WTC11 (cell line): Measurements from ENCODE around the gene COPA. TPM values are rescaled to one million over a fixed set of nuclear protein-coding genes. Genes with fewer than 3 reads are reported as not detected.

ENCODE experiments used
- ATAC-seq: fragments of 200-7000 bp; cut with Tn5 transposase; 2 replicates; pipeline ENCODE4 v1.10.0; 2021; ENCODE audit warnings: mild to moderate bottlenecking, moderate library complexity
- CTCF ChIA-PET: fragments of 300-600 bp; sonication (Branson Sonifier 250); formaldehyde crosslinking; loops from one replicate; lab custom pipeline; 2021; ENCODE audit warnings: antibody characterized with exemption; lab: Charles Lee
- POLR2A ChIA-PET: fragments of 350-600 bp; sonication (Branson Sonifier 250); formaldehyde crosslinking; loops from one replicate; lab custom pipeline; 2021; ENCODE audit warnings: antibody characterized with exemption; lab: Charles Lee
- DNase-seq: peaks from one replicate; pipeline ENCODE4 v3.0.0; 2021; ENCODE audit warnings: low spot score
- H3K27ac Mint-ChIP-seq: 2 replicates; pipeline ENCODE4 v1.8.0; 2021; ENCODE audit warnings: mixed read lengths
- H3K27me3 Mint-ChIP-seq: 2 replicates; pipeline ENCODE4 v1.8.0; 2021; ENCODE audit warnings: low read depth, mild to moderate bottlenecking, moderate library complexity, mixed read lengths
- H3K36me3 Mint-ChIP-seq: 2 replicates; pipeline ENCODE4 v1.8.0; 2021; ENCODE audit warnings: mixed read lengths
- H3K4me1 Mint-ChIP-seq: 2 replicates; pipeline ENCODE4 v1.8.0; 2022; ENCODE audit warnings: mixed read lengths
- H3K4me3 Mint-ChIP-seq: 2 replicates; pipeline ENCODE4 v1.8.0; 2021; ENCODE audit warnings: mild to moderate bottlenecking, moderate library complexity, mixed read lengths
- H3K9me3 Mint-ChIP-seq: 2 replicates; pipeline ENCODE4 v1.8.0; 2021; ENCODE audit warnings: mixed read lengths
- CREB1 ChIP-seq: sonication (generic); formaldehyde crosslinking; IDR thresholded peaks from 2 replicates; pipeline ENCODE4 v1.8.0; 2023; ENCODE audit warnings: mild to moderate bottlenecking, missing genetic modification reagents
- ELF4 ChIP-seq: sonication (generic); formaldehyde crosslinking; IDR thresholded peaks from 2 replicates; pipeline ENCODE4 v1.8.1; 2022; ENCODE audit warnings: low read depth, mild to moderate bottlenecking, moderate library complexity, missing genetic modification reagents
- EMX1 ChIP-seq: fragments of 250-450 bp; sonication (Bioruptor Pico); IDR thresholded peaks from 2 replicates; pipeline ENCODE4 v1.8.0; 2021; ENCODE audit warnings: mild to moderate bottlenecking
- FOXK1 ChIP-seq: sonication (generic); formaldehyde crosslinking; IDR thresholded peaks from 2 replicates; pipeline ENCODE4 v1.8.0; 2022; ENCODE audit warnings: mild to moderate bottlenecking, moderate library complexity, missing genetic modification reagents
- FOXP1 ChIP-seq: sonication (generic); formaldehyde crosslinking; IDR thresholded peaks from 2 replicates; pipeline ENCODE4 v1.8.0; 2022; ENCODE audit warnings: missing genetic modification reagents, mild to moderate bottlenecking, moderate library complexity, borderline replicate concordance
- GABPB1 ChIP-seq: sonication (generic); formaldehyde crosslinking; IDR thresholded peaks from 2 replicates; pipeline ENCODE4 v1.8.1; 2023; ENCODE audit warnings: mild to moderate bottlenecking, missing genetic modification reagents
- NR2C2 ChIP-seq: sonication (generic); formaldehyde crosslinking; IDR thresholded peaks from 2 replicates; pipeline ENCODE4 v1.8.0; 2022; ENCODE audit warnings: mild to moderate bottlenecking, missing genetic modification reagents
- SMAD3 ChIP-seq: sonication (generic); formaldehyde crosslinking; IDR thresholded peaks from 2 replicates; pipeline ENCODE4 v1.8.0; 2022; ENCODE audit warnings: missing genetic modification reagents, mild to moderate bottlenecking, borderline replicate concordance
- SMAD4 ChIP-seq: sonication (generic); formaldehyde crosslinking; IDR thresholded peaks from 2 replicates; pipeline ENCODE4 v1.8.0; 2022; ENCODE audit warnings: mild to moderate bottlenecking, missing genetic modification reagents
- TCF7 ChIP-seq: sonication (generic); formaldehyde crosslinking; IDR thresholded peaks from 2 replicates; pipeline ENCODE4 v1.8.0; 2022; ENCODE audit warnings: mild to moderate bottlenecking, low read depth, missing genetic modification reagents, moderate library complexity
- TEAD4 ChIP-seq: sonication (generic); formaldehyde crosslinking; IDR thresholded peaks from 2 replicates; pipeline ENCODE4 v1.8.0; 2022; ENCODE audit warnings: mild to moderate bottlenecking, missing genetic modification reagents
- TP53 ChIP-seq: sonication (generic); formaldehyde crosslinking; IDR thresholded peaks from 2 replicates; pipeline ENCODE4 v1.8.1; 2023; ENCODE audit warnings: mild to moderate bottlenecking, missing genetic modification reagents
- ZBTB21 ChIP-seq: sonication (generic); formaldehyde crosslinking; IDR thresholded peaks from 2 replicates; pipeline ENCODE4 v1.8.1; 2023; ENCODE audit warnings: mild to moderate bottlenecking, missing genetic modification reagents, borderline replicate concordance
- total RNA-seq: library from RNA; stranded (reverse); gene quantifications from 3 replicates; pipeline ENCODE4 v1.2.3, GENCODE V29; 2021
- TF ChIP-seq, protein P1 (sequence below): fragments of 250-450 bp; sonication (Bioruptor Pico); IDR thresholded peaks from 2 replicates; pipeline ENCODE4 v1.9.0; 2021; ENCODE audit warnings: mild to moderate bottlenecking
- TF ChIP-seq, protein P2 (sequence below): fragments of 250-450 bp; sonication (Bioruptor Pico); IDR thresholded peaks from 2 replicates; pipeline ENCODE4 v1.9.0; 2021; ENCODE audit warnings: mild to moderate bottlenecking
- TF ChIP-seq, protein P3 (sequence below): fragments of 250-450 bp; sonication (Bioruptor Pico); IDR thresholded peaks from 2 replicates; pipeline ENCODE4 v1.9.0; 2021; ENCODE audit warnings: moderate library complexity, mild to moderate bottlenecking, inconsistent platforms, borderline replicate concordance
- TF ChIP-seq, protein P4 (sequence below): fragments of 200-600 bp; IDR thresholded peaks from 2 replicates; pipeline ENCODE4 v1.8.0; 2022; ENCODE audit warnings: antibody characterized with exemption
- TF ChIP-seq, protein P5 (sequence below): sonication (generic); formaldehyde crosslinking; IDR thresholded peaks from 2 replicates; pipeline ENCODE4 v1.8.0; 2022; ENCODE audit warnings: mild to moderate bottlenecking, missing genetic modification reagents
- TF ChIP-seq, protein P6 (sequence below): sonication (generic); formaldehyde crosslinking; IDR thresholded peaks from 2 replicates; pipeline ENCODE4 v1.8.1; 2023; ENCODE audit warnings: mild to moderate bottlenecking, missing genetic modification reagents
- TF ChIP-seq, protein P7 (sequence below): sonication (generic); formaldehyde crosslinking; IDR thresholded peaks from 2 replicates; pipeline ENCODE4 v1.8.1; 2023; ENCODE audit warnings: mild to moderate bottlenecking, missing genetic modification reagents, moderate library complexity
- TF ChIP-seq, protein P8 (sequence below): sonication (generic); formaldehyde crosslinking; IDR thresholded peaks from 2 replicates; pipeline ENCODE4 v1.8.1; 2023; ENCODE audit warnings: mild to moderate bottlenecking, missing genetic modification reagents
- TF ChIP-seq, protein P9 (sequence below): sonication (generic); formaldehyde crosslinking; IDR thresholded peaks from 2 replicates; pipeline ENCODE4 v1.8.1; 2022; ENCODE audit warnings: mild to moderate bottlenecking, missing genetic modification reagents, moderate library complexity, borderline replicate concordance

The COPA gene
- total RNA-seq, 1 experiment from 2014 or later, result 126 TPM

DNA sequence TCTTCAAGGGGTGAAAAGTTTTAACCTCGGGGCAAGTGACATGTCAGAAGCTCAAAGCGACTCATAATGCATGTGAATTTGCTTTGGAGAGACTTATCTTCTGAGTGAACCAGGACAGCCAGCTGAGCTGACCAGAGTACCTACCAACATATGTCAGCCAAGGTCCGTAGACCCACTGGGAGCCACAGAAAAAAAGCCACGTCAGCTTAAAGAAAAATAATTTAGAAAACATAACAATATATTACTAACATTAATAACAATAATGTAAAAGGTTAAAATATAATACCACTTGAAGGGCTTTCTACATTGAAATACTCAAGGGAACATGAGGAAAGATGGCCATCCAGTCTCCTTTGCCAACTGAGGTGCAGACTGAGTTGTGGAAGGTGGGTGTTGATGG, 65.1 kb downstream of the COPA start:
- POLR2A ChIA-PET, result no interaction called here
- Mint-ChIP-seq H3K36me3 (peaks cover 59% of the 10 kb centered on the region), H3K27ac (no peak overlapping the region)

DNA sequence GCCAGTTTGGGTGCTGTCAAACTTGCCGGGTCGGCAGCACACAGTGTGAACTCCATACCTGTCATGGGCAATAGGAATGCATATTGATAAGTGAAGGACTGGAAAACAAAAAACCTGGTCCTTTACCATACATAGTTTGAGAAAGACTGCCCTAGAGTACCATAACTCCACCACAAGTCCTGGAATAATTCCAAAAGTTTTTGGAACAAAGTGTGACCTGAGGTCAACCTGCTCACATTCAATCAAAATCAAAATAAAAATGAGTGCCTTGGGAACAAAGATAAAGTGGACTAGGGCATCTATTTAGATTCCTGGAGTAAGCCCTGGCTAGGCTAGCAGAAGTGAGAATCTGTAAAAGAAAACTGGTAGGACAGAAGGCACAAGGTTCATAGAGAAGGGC, 65.7 kb downstream of the COPA start:
- ChIA-PET POLR2A (no interaction called here), CTCF (no interaction called here)
- no peaks in the 10 kb centered on the region for H3K9me3 Mint-ChIP-seq
- H3K4me3 Mint-ChIP-seq, result no peak overlapping the region
- no peak for ATAC-seq
- no peak overlapping the region for H3K27ac Mint-ChIP-seq
- peaks cover 3% of the 10 kb centered on the region; the same call in 1 of the 2 replicates for H3K27me3 Mint-ChIP-seq
- H3K36me3 Mint-ChIP-seq, result peaks cover 53% of the 10 kb centered on the region
- DNase-seq, result no peak
- no peaks in the 10 kb centered on the region for H3K4me1 Mint-ChIP-seq
- TF ChIP-seq, protein P1, sequence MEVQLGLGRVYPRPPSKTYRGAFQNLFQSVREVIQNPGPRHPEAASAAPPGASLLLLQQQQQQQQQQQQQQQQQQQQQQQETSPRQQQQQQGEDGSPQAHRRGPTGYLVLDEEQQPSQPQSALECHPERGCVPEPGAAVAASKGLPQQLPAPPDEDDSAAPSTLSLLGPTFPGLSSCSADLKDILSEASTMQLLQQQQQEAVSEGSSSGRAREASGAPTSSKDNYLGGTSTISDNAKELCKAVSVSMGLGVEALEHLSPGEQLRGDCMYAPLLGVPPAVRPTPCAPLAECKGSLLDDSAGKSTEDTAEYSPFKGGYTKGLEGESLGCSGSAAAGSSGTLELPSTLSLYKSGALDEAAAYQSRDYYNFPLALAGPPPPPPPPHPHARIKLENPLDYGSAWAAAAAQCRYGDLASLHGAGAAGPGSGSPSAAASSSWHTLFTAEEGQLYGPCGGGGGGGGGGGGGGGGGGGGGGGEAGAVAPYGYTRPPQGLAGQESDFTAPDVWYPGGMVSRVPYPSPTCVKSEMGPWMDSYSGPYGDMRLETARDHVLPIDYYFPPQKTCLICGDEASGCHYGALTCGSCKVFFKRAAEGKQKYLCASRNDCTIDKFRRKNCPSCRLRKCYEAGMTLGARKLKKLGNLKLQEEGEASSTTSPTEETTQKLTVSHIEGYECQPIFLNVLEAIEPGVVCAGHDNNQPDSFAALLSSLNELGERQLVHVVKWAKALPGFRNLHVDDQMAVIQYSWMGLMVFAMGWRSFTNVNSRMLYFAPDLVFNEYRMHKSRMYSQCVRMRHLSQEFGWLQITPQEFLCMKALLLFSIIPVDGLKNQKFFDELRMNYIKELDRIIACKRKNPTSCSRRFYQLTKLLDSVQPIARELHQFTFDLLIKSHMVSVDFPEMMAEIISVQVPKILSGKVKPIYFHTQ (CRISPR knock-in tag), result no peak
- no peak for TF ChIP-seq FOXK1 (CRISPR knock-in tag)
- TF ChIP-seq, protein P2, sequence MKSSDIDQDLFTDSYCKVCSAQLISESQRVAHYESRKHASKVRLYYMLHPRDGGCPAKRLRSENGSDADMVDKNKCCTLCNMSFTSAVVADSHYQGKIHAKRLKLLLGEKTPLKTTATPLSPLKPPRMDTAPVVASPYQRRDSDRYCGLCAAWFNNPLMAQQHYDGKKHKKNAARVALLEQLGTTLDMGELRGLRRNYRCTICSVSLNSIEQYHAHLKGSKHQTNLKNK (CRISPR knock-in tag), result no peak
- TF ChIP-seq, protein P3, sequence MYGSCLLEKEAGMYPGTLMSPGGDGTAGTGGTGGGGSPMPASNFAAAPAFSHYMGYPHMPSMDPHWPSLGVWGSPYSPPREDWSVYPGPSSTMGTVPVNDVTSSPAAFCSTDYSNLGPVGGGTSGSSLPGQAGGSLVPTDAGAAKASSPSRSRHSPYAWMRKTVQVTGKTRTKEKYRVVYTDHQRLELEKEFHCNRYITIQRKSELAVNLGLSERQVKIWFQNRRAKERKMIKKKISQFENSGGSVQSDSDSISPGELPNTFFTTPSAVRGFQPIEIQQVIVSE, result no peak
- TF ChIP-seq, protein P4, sequence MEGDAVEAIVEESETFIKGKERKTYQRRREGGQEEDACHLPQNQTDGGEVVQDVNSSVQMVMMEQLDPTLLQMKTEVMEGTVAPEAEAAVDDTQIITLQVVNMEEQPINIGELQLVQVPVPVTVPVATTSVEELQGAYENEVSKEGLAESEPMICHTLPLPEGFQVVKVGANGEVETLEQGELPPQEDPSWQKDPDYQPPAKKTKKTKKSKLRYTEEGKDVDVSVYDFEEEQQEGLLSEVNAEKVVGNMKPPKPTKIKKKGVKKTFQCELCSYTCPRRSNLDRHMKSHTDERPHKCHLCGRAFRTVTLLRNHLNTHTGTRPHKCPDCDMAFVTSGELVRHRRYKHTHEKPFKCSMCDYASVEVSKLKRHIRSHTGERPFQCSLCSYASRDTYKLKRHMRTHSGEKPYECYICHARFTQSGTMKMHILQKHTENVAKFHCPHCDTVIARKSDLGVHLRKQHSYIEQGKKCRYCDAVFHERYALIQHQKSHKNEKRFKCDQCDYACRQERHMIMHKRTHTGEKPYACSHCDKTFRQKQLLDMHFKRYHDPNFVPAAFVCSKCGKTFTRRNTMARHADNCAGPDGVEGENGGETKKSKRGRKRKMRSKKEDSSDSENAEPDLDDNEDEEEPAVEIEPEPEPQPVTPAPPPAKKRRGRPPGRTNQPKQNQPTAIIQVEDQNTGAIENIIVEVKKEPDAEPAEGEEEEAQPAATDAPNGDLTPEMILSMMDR, result no peak

More for the DNA sequence above, 65.1 kb downstream of the COPA start:
- no peak for ATAC-seq
- H3K4me3 Mint-ChIP-seq, result no peak overlapping the region
- no peaks in the 10 kb centered on the region for H3K27me3 Mint-ChIP-seq
- no peak for DNase-seq
- no peaks in the 10 kb centered on the region for H3K9me3 Mint-ChIP-seq
- CTCF ChIA-PET, result no interaction called here
- H3K4me1 Mint-ChIP-seq, result no peaks in the 10 kb centered on the region
- TF ChIP-seq CREB1, result no peak
- no peak for TF ChIP-seq TEAD4
- TF ChIP-seq, protein P5, sequence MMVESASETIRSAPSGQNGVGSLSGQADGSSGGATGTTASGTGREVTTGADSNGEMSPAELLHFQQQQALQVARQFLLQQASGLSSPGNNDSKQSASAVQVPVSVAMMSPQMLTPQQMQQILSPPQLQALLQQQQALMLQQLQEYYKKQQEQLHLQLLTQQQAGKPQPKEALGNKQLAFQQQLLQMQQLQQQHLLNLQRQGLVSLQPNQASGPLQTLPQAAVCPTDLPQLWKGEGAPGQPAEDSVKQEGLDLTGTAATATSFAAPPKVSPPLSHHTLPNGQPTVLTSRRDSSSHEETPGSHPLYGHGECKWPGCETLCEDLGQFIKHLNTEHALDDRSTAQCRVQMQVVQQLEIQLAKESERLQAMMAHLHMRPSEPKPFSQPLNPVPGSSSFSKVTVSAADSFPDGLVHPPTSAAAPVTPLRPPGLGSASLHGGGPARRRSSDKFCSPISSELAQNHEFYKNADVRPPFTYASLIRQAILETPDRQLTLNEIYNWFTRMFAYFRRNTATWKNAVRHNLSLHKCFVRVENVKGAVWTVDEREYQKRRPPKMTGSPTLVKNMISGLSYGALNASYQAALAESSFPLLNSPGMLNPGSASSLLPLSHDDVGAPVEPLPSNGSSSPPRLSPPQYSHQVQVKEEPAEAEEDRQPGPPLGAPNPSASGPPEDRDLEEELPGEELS (CRISPR knock-in tag), result no peak
- no peak for TF ChIP-seq NR2C2 (CRISPR knock-in tag)
- no peak for TF ChIP-seq SMAD3
- no peak for TF ChIP-seq ZBTB21 (CRISPR knock-in tag)
- TF ChIP-seq TP53 (CRISPR knock-in tag), result no peak
- TF ChIP-seq, protein P6, sequence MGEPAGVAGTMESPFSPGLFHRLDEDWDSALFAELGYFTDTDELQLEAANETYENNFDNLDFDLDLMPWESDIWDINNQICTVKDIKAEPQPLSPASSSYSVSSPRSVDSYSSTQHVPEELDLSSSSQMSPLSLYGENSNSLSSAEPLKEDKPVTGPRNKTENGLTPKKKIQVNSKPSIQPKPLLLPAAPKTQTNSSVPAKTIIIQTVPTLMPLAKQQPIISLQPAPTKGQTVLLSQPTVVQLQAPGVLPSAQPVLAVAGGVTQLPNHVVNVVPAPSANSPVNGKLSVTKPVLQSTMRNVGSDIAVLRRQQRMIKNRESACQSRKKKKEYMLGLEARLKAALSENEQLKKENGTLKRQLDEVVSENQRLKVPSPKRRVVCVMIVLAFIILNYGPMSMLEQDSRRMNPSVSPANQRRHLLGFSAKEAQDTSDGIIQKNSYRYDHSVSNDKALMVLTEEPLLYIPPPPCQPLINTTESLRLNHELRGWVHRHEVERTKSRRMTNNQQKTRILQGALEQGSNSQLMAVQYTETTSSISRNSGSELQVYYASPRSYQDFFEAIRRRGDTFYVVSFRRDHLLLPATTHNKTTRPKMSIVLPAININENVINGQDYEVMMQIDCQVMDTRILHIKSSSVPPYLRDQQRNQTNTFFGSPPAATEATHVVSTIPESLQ, result no peak
- TF ChIP-seq, protein P7, sequence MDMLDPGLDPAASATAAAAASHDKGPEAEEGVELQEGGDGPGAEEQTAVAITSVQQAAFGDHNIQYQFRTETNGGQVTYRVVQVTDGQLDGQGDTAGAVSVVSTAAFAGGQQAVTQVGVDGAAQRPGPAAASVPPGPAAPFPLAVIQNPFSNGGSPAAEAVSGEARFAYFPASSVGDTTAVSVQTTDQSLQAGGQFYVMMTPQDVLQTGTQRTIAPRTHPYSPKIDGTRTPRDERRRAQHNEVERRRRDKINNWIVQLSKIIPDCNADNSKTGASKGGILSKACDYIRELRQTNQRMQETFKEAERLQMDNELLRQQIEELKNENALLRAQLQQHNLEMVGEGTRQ (CRISPR knock-in tag), result no peak
- no peak for TF ChIP-seq ELF4 (CRISPR knock-in tag)
- no peak for TF ChIP-seq EMX1 (CRISPR knock-in tag)
- no peak for TF ChIP-seq TCF7
- TF ChIP-seq, protein P8, sequence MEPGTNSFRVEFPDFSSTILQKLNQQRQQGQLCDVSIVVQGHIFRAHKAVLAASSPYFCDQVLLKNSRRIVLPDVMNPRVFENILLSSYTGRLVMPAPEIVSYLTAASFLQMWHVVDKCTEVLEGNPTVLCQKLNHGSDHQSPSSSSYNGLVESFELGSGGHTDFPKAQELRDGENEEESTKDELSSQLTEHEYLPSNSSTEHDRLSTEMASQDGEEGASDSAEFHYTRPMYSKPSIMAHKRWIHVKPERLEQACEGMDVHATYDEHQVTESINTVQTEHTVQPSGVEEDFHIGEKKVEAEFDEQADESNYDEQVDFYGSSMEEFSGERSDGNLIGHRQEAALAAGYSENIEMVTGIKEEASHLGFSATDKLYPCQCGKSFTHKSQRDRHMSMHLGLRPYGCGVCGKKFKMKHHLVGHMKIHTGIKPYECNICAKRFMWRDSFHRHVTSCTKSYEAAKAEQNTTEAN, result no peak
- no peak for TF ChIP-seq GABPB1 (CRISPR knock-in tag)
- TF ChIP-seq FOXP1 (CRISPR knock-in tag), result no peak
- TF ChIP-seq SMAD4 (CRISPR knock-in tag), result no peak
- TF ChIP-seq, protein P9, sequence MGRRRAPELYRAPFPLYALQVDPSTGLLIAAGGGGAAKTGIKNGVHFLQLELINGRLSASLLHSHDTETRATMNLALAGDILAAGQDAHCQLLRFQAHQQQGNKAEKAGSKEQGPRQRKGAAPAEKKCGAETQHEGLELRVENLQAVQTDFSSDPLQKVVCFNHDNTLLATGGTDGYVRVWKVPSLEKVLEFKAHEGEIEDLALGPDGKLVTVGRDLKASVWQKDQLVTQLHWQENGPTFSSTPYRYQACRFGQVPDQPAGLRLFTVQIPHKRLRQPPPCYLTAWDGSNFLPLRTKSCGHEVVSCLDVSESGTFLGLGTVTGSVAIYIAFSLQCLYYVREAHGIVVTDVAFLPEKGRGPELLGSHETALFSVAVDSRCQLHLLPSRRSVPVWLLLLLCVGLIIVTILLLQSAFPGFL, result no peak
- TF ChIP-seq, protein P4, result no peak
